22Rv1 (cell line): Measurements from ENCODE around the gene SLC11A1.

Experiments used
- CTCF ChIP-seq: fragments of 450-650 bp; IDR thresholded peaks from 2 replicates; pipeline ENCODE4 v1.5.1; 2017; ENCODE audit warnings: mild to moderate bottlenecking
- ZFX ChIP-seq: fragments of 450-650 bp; IDR thresholded peaks from 2 replicates; pipeline ENCODE4 v1.6.1; 2017; ENCODE audit warnings: antibody characterized with exemption, borderline replicate concordance

GRCh38 chr2:218347172-218347571 is 34.9 kb upstream of the SLC11A1 start:
- TF ChIP-seq CTCF = no peak
- no peak for TF ChIP-seq ZFX
